ENCODE results near the gene ASCC1.

ASCC1 gene

GRCh38 chr10:72104472-72105097 lies 111.5 kb downstream of the ASCC1 start:
- TF ChIP-seq EZH2phosphoT487 (conservative IDR thresholded peaks at IDR 0.05; ENCODE audit: low read length) (no peak), CTCF (IDR thresholded peaks at IDR 0.05; ENCODE audit: insufficient read depth, low read length, poor library complexity, severe bottlenecking) (no peak)
- H3K9me3 ChIP-seq (ENCODE audit: insufficient read depth, low read length), result no peaks in the 10 kb centered on the region
- H4K20me1 ChIP-seq (ENCODE audit: low read depth, low read length), result no peaks in the 10 kb centered on the region
- no peaks in the 10 kb centered on the region for H3K9me2 ChIP-seq (replicated peaks; ENCODE audit: insufficient read depth, low read length)
- no peak overlapping the region for H3K27ac ChIP-seq (ENCODE audit: low read depth, low read length)
- no peaks in the 10 kb centered on the region for H3K27me3 ChIP-seq (ENCODE audit: low read length)
- no peaks in the 10 kb centered on the region for H3K36me3 ChIP-seq (ENCODE audit: low read length)
- H3K9ac ChIP-seq (ENCODE audit: low read length), result no peak overlapping the region
- no peaks in the 10 kb centered on the region for H3K79me2 ChIP-seq (ENCODE audit: insufficient read depth, low read length)
- H2AFZ ChIP-seq (ENCODE audit: low read depth, low read length, severe bottlenecking), result no peak overlapping the region
- H3K4me2 ChIP-seq (ENCODE audit: low read depth, low read length, poor library complexity, severe bottlenecking), result no peak overlapping the region
- H3K4me3 ChIP-seq (ENCODE audit: insufficient read depth, low read length, poor library complexity, severe bottlenecking), result no peak overlapping the region
- H3F3A ChIP-seq (ENCODE audit: insufficient read depth), result no peaks in the 10 kb centered on the region

- H3K4me3 ChIP-seq (ENCODE audit: insufficient read depth, low read length, poor library complexity, severe bottlenecking), result no peak overlapping the region
- no peaks in the 10 kb centered on the region for H3F3A ChIP-seq (ENCODE audit: insufficient read depth)
- H3K27ac ChIP-seq (ENCODE audit: low read depth, low read length), result no peak overlapping the region
- no peaks in the 10 kb centered on the region for H3K27me3 ChIP-seq (ENCODE audit: low read length)
- H3K9me3 ChIP-seq (ENCODE audit: insufficient read depth, low read length), result no peaks in the 10 kb centered on the region
- no peaks in the 10 kb centered on the region; the same call in 1 of the 2 replicates for H3K36me3 ChIP-seq (ENCODE audit: low read length)
- TF ChIP-seq EZH2phosphoT487 (conservative IDR thresholded peaks at IDR 0.05; ENCODE audit: low read length) (no peak), CTCF (IDR thresholded peaks at IDR 0.05; ENCODE audit: insufficient read depth, low read length, poor library complexity, severe bottlenecking) (no peak)
- no peaks in the 10 kb centered on the region for H4K20me1 ChIP-seq (ENCODE audit: low read depth, low read length)
- no peak overlapping the region for H3K4me2 ChIP-seq (ENCODE audit: low read depth, low read length, poor library complexity, severe bottlenecking)
- no peaks in the 10 kb centered on the region for H3K9me2 ChIP-seq (replicated peaks; ENCODE audit: insufficient read depth, low read length)
- no peak overlapping the region for H2AFZ ChIP-seq (ENCODE audit: low read depth, low read length, severe bottlenecking)
- no peak overlapping the region for H3K9ac ChIP-seq (ENCODE audit: low read length)
- no peaks in the 10 kb centered on the region for H3K79me2 ChIP-seq (ENCODE audit: insufficient read depth, low read length)
These were observed 116.5 kb downstream of the ASCC1 start for GRCh38 chr10:72099600-72099921.

DNA sequence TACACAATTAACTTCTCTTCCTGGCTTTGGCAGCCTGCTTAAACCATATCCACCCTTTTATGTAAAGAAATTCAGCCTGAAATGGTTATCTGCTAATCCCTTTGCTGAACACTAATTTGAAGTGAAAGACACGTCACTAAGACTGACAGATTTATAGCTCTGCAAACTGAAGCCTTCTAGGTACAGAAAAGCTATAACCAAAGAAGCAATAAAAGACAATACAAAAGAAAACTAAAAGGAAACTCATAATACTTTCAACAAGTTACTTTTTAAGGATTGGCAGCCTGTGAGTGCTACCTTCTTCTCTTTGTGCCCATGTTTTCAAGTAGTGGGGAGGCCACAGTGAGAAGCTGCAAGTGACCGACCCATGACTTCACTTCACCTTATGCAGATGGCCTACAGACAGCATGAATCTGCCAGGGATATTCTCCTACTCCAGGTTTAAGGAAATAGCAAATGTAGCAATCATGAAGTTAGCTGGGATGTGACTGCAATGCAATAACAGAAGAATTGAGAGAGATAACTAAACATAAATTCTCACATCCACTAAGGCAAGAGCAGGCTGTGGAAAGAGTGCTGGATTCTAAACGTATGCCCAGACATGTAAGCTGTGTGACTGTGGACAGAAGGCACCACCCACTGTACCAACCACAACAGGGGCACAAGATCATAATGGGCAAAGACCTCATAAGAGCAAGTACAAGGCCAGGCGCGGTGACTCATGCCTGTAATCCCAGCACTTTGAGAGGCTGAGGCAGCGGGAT lies 117.1 kb downstream of the ASCC1 start:
- Histone ChIP-seq H3K4me2 (ENCODE audit: low read depth, low read length, poor library complexity, severe bottlenecking) (no peak overlapping the region), H3K36me3 (ENCODE audit: low read length) (no peaks in the 10 kb centered on the region; the same call in 1 of the 2 replicates), H3F3A (ENCODE audit: insufficient read depth) (no peaks in the 10 kb centered on the region), H3K27me3 (ENCODE audit: low read length) (no peaks in the 10 kb centered on the region), H3K4me3 (ENCODE audit: insufficient read depth, low read length, poor library complexity, severe bottlenecking) (no peak overlapping the region), H4K20me1 (ENCODE audit: low read depth, low read length) (no peaks in the 10 kb centered on the region), H3K79me2 (ENCODE audit: insufficient read depth, low read length) (no peaks in the 10 kb centered on the region), H3K27ac (ENCODE audit: low read depth, low read length) (no peak overlapping the region), H3K9ac (ENCODE audit: low read length) (no peak overlapping the region), H3K9me2 (replicated peaks; ENCODE audit: insufficient read depth, low read length) (no peaks in the 10 kb centered on the region), H3K9me3 (ENCODE audit: insufficient read depth, low read length) (no peaks in the 10 kb centered on the region), H2AFZ (ENCODE audit: low read depth, low read length, severe bottlenecking) (no peak overlapping the region)
- TF ChIP-seq EZH2phosphoT487 (conservative IDR thresholded peaks at IDR 0.05; ENCODE audit: low read length) (no peak), CTCF (IDR thresholded peaks at IDR 0.05; ENCODE audit: insufficient read depth, low read length, poor library complexity, severe bottlenecking) (no peak)

All from SU-DHL-6 (cell line).